DLD1 (cell line): ENCODE results near the gene SKOR1.

Source experiments
- in situ Hi-C: cut with HindIII; loops from 2 replicates; pipeline ENCODE4 v1.10.0; 2017; ENCODE audit warnings: low sequenced_read_pairs

SKOR1 gene

DNA sequence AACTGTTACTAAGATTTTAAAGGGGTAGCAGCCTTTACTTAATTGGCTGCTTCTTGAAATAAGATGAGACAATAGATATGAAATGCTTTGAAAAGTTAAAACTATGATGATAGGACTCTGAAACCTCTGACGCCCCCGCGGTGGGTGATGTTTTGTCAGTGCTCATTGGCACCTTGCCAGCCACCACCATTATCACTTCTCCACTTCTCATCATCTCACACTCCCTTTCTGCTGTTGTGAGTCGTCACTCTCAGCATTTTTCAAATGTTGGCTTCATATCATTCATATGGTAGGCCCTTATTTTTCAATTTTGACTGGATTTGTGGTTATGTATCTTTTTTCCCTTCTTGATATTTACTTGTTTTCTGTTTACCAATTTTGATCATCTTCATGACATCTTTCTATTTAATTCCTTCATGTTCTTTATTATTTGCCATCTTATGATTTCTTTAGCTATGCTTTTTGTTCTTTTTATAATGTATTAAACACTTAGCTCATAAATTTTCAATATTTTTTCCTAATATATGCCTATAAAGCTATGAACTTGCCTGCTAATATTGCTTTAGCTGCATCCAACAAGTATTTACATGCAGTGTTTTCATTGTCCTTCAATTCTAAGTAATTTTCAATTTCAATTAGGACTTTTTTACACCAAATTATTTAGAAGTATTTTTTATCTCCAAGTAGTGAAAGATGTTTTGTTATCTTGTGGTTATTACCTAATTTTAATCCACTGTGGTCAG, 30.3 kb upstream of the SKOR1 start:
- in situ Hi-C loops: no loop called here

DNA sequence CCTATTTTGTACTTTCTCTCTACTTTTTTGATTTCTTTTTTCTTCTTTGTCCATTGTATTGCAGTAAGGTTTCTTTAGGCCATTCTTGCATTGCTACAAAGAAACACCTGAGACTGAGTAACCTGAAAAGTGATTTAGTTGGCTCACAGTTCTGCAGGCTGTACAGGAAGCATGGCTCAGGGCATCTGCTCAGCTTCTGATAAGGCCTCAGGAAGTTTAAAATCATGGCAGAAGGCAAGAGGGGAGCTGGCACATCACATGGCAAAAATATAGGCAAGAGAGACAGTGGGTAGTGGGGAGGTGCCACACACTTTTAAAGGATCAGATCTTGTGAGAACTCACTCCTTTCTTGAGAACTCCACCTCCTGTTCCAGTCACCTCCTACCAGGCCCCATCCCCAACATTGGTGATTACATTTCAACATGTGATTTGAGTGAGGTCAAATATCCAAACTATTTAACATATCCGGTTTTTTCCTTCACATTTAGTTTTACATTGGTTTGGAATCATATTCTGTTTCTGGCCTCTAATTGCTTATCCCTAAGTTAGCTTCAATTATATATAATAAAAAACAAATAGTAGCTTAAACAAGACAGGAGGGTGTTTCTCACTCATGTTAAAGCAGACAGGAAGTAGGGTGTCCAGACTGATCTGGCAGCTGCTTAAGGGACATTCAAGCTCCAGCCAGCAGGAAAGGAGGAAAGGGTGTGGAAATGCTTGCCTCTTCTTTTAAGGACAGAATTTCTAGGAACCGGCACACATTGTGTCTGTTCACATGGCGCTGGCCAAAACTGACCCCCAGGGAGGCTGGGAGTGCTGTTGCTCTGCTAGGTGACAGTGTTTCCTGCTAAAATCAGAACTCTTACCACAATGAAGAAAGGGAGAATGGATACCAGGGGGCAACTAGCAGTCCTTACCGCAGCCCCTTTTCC, 28.8 kb upstream of the SKOR1 start:
- in situ Hi-C loops: no loop called here

DNA sequence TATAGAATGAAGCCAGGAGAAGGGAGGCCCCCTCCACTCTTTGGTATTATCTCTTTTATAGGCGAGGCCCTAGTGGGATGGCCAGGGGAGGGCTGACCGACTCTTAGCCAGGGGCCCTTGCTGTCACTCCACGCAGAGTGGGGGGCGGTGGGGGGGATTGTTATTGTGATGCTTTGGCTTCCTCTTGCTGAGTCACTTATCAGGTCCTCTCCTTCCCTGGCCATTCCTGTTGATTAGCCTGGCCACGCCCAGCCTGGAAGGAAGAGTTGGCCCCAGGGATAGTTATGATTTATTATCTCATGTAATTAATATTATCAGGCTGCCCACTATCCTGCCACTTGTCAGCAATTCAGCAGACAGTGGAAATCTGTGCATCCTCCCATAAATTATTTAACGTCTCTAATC, 25.5 kb upstream of the SKOR1 start:
- in situ Hi-C loops: no loop called here

GRCh38 chr15:67801142-67801541, 24.2 kb upstream of the SKOR1 start:
- in situ Hi-C loops: no loop called here

- in situ Hi-C loops: no loop called here
These were observed 23.1 kb upstream of the SKOR1 start for GRCh38 chr15:67801926-67802914.

DNA sequence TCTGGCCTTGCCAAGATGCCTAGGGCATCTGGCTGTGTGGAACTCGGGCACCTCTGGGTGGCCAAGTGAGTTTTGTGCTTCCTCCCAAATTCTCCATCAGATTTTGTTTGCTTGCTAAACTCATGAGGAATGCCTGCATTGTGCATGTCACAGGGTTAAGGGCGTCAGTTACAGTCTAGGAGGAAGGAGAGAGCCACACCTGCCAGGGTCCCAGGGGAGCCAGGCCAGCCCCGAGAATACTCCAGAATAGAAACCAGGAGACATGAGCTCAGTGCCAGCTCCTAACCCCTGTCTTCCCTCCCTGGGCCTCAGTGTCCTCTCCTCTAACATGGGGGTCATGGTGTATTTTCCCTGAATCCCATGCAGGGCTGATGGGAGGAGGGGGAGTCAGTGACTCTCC, 22.0 kb upstream of the SKOR1 start:
- in situ Hi-C loops: no loop called here

- in situ Hi-C loops: no loop called here
These were observed 21.1 kb upstream of the SKOR1 start for GRCh38 chr15:67803996-67804843.

GRCh38 chr15:67805008-67805665, 20.2 kb upstream of the SKOR1 start:
- in situ Hi-C loops: no loop called here

GRCh38 chr15:67805666-67806516, 19.4 kb upstream of the SKOR1 start:
- in situ Hi-C loops: no loop called here

DNA sequence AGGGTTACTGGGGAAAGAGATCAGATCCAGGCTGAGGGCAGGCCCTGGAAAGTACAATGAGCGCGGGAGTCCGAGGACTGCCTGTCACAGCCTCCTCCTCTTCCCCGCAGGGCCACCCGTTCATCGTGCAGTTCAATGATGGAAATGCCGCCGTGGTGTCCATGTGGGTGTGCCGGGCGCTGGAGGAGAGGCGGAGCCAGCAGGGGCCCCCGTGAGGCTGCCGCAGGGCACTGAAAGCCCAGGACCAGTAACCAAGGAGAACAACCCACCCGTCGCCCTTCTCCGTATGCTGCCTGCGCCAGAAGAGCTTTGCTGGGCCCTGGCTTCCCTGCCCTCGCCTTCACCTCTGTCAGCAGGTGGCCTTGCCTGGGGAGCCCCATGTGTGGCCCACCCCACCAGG, 18.8 kb upstream of the SKOR1 start:
- in situ Hi-C loops: no loop called here

- in situ Hi-C loops: no loop called here
These were observed 18.2 kb upstream of the SKOR1 start for GRCh38 chr15:67807141-67807540.

DNA sequence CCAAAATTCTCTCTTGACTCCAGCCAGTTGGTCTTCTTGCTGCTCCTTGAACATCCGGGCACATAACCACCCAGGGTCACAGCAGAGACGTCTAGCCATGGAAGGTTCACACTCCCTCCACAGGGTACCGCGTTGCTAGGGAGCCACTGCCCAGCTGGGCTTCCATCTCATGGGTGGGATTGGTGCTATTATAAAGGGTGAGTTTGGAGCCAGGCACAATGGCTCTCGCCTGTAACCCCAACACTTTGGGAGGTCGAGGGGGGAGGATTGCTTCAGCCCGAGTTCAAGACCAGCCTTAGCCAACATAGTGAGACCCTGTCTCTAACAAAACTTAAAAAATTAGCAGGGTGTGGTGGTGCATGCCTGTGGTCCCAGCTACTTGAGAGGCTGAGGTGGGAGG, 17.5 kb upstream of the SKOR1 start:
- in situ Hi-C loops: no loop called here

DNA sequence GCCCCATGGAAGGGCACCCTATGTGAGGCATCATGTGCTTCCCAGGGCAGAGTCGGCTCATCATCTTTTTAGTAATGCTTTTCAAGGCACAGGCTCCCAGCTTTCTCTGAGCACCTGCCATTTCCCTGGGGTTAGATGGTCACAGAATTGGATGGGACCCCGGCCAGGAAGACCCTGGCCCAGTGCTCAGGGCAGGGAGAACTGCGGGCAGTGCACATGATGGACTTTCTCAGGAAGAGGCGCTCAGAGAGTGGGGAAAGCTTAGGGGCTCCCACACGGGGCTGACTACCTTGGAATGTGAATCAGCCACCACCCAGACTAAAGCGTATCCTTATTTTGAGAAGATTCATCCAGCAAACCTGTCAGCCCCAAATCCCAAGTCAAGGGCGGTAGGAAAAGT, 16.5 kb upstream of the SKOR1 start:
- in situ Hi-C loops: no loop called here

GRCh38 chr15:67809441-67809840, 15.9 kb upstream of the SKOR1 start:
- in situ Hi-C loops: no loop called here

DNA sequence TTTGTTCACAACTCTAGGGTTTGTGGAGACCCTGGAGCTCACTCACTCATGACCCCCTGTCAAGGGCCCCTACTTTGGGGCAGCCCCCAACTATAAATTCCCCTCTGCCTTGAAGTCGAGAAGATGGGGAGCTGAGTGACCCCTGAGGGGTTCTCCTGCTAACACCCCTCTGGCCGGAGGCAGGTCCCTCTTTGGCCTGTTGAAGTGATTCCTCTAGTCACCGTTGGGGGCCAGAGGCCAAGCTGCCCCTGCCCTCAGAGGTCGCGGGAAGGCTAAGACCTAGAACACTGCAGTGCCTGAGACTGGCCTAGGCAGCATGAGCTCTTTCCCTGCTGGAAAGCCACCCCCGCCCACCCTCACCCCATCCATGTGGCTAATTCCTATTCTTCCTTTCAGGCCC, 15.4 kb upstream of the SKOR1 start:
- in situ Hi-C loops: no loop called here

DNA sequence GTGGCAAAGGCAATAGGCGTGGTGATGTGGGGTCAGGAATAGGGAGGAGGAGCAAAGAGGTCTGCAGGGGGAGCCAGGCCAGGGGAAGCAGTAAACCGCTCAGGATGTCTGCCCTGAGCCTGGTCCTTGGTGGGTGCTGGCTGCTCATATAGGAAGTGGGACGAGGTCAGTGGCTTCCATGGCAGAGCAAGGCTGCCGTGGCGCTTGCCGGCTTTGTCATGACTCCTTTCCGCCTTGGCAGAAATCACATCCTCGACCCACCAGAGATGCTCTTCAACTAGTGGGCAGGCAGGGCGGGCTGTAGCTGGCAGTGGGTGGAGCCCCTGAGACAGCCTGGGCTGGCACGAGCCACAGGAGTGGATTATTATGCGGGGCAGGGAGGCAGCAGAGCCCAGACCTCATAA, 13.1 kb upstream of the SKOR1 start:
- in situ Hi-C loops: no loop called here

GRCh38 chr15:67813104-67813634, 12.1 kb upstream of the SKOR1 start:
- in situ Hi-C loops: no loop called here

GRCh38 chr15:67815036-67815592, 10.2 kb upstream of the SKOR1 start:
- in situ Hi-C loops: no loop called here
